Stimulated activated naive CD8-positive, alpha-beta T cell treated with anti-CD3 and anti-CD28 coated beads, Interleukin-15, Interleukin-2, amounts not matched to agents 100 U/mL and 50 U/mL, for 24 hours (primary cell): ENCODE measurements around the gene LRIG1.

ENCODE experiments used
- ATAC-seq: fragments of 150-1000 bp; cut with Tn5 transposase; one replicate; pipeline ENCODE4 v1.10.0; 2021
- DNase-seq: peaks from one replicate; pipeline ENCODE4 v3.0.0; 2021

The LRIG1 gene

DNA sequence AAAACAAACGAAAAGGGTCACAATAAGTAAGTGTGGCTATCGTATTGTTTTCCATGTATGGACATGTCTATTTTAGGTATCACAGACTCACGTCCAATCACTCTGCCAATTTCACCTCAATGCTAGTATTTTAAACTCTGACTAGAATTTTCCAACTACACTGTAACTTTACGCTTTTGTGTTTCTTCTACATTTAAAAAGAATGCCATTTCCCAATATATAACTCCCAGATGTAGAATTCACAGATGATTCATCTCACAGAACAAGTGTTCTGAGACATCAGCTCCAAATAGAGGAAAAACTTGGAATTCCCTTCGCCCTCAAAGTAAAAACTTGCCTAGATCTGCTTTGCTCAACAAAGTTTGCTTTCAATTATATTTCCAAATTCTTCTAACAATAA is 14.2 kb downstream of the LRIG1 start:
- no peak for ATAC-seq
- no peak for DNase-seq

DNA sequence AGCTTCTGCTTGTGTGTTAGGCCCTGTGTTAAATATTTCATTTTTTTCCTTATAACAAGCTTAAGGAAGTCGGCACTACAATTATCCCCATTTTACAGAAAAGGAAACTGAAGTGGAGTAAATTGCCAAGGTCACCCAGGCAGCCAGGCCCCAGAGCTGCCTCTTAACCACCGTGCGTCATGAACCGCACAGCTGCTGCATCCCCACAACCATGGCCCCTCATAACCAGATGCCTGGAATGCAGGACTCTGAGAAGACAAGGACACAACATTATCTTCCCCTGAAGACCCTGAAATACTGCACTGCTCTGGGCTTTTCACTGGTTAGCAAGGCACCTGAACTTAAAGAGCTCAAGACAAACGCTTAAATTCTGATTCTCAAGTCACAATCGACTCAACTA is 14.6 kb downstream of the LRIG1 start:
- DNase-seq (no peak), ATAC-seq (no peak)

DNA sequence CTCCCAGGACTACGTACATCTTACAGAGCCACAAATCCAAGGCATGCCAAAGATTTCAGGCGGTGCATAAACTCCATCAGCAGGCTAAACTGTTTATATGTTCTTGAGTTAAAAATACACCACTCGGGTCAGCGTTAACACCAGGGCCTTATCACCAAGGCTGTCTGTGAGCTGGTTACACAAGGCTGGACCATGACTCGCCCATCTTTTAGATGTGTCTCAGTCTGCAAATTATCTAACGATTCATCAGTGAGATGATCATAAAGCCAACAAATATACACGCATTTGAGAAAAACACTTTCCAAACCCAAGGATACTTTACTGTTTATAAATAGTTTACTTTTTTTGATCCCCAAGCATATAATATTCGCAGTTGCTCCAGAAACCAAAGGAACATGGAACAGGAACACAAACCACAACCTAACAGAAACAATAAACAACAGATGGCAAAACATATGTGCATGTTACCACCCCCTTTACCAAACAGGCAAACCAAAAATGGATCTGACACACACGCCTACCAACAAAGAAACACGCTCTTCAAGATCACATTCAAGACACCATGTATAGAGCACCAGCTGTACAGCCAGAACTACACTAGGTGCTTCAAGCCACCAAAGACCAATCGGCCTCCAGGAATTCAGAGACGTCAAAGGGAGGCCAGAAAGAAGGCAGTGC is 15.4 kb downstream of the LRIG1 start:
- DNase-seq (no peak), ATAC-seq (no peak)

DNA sequence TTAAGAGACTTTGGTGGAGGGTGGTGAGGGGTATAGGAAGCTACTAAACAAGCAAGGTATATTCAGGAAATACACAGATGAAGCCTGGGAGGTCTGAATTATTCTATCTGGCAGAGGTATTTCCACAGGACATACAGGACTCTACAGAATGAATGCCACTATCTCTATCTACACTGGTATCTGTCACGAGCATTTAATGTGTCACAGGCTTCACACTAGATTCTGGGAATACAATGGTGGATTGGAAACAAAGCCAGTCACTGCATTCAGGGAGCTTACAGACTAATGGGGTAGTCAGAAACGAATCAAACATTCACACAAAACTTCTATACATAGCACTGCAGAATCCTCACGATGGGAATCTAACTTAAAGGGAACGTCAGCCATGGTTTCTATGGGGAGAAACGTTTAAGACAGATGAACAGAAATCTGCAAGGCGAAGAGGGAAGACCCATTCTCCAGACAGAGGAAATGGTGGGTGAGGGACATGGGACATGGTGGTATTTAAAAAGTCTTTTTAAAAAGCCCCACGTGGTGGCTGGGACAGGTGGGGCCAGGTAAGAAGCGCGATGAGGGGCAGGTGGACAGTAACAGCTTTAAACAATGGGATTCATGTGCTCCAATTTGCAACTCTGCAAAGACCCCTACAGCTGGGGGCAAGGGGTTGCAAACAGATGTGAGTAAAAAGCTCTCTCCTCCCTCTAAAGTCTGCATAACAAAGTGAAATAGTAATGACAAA is 16.5 kb downstream of the LRIG1 start:
- ATAC-seq (no peak), DNase-seq (no peak)

DNA sequence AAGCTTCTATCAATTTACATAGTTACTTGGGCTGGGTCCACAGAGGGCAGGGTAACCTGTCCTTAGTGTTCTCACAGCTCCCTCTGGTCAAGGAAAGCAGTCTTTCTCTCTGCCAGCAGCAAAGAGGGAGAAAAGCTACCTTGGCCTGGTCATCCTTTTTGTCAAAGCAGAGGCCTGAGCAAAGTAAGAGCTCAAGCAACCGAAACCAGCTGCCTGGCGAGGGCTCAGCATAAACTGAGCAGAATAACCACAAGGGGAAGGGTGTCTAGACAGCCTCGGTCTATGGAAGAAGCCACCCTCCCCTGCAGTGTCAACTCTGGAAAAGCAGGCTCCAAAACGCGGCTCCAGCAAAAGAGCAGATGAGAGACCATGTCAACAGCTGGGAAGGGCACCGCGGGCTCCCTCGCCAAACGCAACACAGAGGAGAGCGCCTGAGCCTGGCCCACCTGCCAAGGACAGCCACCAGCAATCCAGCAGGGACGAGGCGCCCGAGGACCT is 17.4 kb downstream of the LRIG1 start:
- DNase-seq (no peak), ATAC-seq (no peak)

DNA sequence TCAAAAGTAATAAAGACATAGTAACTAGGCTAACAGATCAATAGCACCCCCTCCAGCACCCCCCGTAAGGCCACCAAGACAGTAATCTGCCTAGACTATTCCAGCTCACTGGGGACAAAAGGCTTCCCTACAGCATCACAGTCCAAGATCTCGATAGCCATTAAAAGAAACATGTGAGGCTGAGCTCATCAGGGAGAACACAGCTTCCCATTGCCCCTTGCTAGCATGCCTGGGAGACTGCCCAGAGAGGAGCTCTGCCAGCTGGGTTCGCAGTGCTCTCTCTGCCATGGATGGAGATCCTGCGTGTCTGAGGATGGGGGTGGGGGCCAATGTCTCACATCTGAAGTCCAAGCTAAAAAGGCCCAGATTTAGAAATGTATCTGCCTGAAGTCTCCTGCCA is 17.8 kb downstream of the LRIG1 start:
- ATAC-seq = no peak
- no peak for DNase-seq

DNA sequence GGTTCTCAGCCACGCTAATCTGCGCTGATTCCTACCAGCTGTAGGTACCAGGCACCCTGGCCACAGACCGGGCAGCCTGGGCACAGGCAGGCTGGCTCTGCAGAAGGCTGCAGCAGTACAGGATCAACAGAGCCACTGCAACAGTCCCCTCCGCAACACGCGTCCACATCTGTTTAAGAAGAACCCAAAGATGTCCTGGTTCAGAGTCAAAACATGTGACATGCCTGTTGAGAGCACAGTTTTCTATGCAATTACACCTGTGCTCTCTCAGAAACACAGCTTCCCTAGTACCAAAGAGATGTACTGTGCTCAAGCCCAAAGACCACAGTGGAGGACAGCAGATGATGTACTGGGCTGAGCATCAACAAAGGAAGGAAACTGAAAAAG is 18.8 kb downstream of the LRIG1 start:
- no peak for ATAC-seq
- no peak for DNase-seq

DNA sequence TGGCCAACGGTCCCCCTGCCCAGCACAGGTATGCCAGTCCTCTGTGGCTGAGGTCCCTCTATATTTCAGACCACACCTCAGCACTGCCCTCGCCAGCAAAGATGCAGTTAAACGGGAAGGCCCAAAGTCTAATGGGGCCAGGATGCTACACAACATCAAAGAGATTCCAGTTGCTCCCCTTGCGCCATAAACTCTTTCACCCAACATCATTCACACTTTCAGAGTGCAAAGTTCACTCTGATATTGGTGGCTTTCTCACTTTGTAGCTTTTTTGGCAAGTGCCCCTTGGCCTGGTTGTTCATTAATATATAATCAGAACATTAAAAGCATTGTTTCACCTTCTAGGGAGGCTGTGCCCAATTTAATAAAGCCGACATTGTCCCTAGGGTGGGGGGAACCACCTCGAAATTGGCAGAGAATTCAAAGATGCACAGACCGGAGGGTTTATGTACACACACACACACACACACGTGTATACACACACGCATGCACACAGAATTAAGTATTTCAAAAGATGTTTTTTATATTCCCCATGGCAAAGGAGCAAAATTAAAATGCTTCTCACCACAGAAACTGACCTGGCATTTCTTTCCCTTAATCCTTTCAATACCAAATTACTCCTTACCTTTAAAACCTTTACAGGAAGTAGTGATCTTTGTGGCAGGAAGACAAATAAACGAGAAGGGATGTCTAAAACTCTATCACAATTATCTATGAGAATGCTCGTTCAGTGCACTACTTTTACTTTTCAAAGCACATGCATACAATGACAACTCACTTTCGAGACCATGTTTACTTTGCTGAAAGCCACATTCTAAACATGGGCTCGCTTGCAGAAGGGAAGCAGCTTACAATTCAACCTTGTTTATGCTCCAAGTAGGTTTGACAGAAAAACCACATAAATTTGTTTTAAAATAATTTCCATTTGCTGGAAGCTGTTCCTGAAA is 19.5 kb downstream of the LRIG1 start:
- no peak for DNase-seq
- ATAC-seq = no peak

DNA sequence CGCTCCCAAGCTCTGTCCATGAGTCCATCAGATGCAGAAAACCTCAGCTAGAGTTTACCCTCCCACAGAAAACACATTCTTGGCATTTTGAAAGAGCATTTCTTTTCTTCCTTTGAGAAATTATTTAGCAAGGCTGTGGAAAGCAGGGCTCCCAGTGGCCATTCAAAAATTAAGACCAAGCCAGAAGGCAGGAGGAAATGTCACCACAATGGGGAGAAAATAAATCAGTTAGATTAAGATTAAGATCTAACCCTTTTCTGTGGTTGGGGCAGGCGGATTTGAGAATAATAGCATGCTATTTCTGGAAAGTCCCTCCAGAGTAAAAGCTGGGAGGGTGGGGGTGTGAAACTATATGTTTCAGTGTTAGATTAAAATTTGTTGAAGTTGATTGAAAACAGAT is 20.2 kb downstream of the LRIG1 start:
- peak; percentile 36 for DNase-seq
- peak; percentile 58 for ATAC-seq

DNA sequence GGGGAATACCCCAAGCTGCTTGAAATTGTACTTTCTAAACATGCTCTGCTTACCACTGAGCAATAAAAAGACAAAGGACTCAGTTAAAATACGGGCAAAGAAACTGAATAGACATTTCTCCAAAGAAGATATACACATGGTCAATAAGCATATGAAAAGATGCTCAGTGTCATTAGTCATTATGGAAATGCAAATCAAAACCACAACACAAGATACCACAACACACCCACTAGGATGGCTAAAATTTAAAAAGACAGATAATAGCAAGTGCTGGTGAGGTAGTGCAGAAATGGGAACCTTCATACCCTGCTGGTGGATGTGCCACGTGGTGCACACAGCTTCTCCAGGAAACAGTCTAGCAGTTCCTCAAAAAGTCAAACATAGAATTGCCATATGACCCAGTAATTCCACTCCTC is 21.3 kb downstream of the LRIG1 start:
- ATAC-seq (peak; percentile 29), DNase-seq (no peak)

DNA sequence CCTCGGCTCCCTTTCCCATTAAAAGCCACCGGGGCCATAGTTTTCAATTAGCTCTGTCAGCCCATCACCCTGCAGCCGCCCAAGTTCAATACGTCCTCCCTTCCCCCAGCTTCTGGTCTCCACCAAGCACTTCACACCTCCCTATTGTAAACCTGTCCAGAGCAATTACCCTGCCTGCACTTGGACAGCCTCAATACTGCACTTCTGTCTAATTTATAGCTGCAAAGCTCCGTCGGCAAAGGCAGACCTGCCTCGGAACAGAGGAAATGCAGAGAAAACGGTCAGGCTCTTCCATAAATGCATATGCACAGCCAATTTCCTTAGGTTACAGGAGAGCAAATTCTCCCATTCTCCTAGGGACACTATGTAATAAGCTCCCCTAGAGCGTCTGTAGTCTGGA is 21.9 kb downstream of the LRIG1 start:
- no peak for ATAC-seq
- DNase-seq = no peak

DNA sequence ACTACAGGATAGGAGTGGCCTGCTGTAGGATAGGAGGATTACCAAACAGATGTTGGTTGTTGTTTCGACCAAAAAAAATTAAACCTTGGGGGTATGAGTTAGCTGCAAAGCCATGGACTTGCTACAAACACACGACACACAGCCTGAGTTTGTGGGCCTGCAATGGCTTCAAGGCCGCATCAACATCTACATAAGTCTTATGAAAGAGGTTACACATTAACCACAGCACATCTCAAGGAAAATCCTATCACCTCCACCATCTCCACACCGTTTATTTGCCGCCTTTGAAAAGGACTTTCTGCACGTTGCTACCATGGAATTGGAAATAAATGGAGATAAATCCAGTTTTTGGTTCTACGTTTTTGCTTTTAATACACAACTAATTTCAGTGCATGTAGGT is 23.0 kb downstream of the LRIG1 start:
- no peak for ATAC-seq
- DNase-seq = no peak

DNA sequence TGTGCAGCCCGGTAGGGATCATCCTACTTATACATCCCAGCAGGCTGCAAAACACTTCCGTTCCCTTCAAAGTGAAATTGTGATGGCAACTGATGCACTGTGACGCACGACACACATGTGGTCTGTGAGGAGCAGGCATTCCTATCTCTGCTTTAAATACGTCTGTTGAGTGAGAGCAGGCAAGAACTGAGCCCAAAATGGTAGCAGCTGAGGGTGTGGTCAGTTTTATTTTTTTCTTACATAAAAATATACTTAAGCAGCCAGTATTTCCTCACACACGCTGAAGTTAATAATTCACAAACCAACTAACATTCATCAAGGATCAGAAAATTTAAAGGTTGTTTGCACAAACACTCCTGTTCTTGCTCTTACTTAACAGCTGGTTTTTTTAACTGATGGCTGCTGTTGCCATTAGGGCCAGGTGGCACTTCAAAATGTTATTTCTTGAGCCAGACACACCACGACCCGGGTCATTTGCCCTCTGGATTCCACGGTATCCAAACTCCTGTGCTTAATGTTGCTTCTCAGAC is 23.9 kb downstream of the LRIG1 start:
- ATAC-seq (no peak), DNase-seq (no peak)

DNA sequence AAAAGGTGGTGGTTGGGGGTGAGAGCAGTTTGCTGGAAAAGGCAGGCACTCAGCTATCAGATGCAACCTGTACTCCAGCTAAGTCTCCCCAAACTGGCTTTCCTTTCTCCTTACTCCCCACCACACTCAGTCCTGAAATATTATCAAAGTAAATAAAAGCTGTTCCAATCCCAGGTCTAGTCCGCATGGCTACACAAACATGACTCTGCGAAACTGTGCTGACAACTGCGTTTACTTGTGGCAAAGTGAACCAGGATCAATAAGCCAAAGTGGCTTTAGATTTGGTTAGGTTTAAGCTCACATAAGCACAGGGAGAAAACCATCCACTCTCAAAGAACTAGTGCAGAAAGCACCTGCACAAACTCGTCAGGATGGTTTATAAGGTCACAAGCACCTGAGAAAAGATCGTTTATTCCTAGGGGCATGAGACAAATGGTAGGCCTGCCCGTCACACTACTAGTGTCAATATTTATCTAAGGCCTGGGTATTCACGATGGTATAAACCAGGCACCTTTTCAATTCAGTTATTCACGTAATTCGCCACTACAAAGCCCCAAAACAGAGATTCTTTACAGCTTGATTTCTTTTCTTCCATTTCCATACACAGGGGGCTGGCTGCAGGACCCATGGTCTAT is 25.3 kb downstream of the LRIG1 start:
- no peak for ATAC-seq
- no peak for DNase-seq

DNA sequence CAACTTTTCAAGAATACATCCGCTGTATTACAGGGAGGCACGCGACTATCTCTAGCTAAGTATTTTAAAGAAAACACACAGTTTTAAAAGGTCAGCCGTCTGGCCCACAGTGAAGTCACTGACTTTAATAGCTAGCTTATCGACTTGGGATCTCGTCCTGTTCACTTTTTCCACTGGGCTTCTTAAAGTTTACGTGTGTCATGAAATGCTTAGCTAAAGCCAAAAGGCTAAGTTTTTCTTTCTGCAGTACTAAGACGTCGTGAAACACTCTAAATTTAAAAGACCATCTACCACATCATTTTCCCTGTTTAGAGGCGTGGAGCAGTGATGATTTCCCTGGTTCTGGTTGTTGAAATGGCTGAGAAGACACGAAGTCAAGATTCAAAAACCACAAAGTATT is 27.1 kb downstream of the LRIG1 start:
- peak; percentile 43 for DNase-seq
- ATAC-seq = peak; percentile 16

DNA sequence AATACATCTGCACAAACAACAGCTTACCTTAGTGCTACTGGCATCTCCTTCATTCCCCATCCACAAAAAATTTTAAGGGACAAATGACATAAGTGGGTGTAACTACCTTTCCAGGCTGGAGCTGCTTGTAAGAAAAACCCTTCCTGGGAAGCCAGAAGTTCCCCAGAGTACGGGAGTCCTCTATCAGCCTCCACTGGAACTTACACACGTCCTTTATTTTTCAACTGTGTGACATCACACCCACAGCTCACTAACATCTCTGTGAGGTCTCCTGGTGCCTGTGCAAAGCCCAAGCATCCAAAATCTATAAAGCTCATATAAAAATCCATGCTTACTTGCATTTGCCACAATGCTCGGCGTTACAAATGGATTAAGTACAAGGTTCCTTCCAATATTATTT is 27.6 kb downstream of the LRIG1 start:
- ATAC-seq (no peak), DNase-seq (no peak)

DNA sequence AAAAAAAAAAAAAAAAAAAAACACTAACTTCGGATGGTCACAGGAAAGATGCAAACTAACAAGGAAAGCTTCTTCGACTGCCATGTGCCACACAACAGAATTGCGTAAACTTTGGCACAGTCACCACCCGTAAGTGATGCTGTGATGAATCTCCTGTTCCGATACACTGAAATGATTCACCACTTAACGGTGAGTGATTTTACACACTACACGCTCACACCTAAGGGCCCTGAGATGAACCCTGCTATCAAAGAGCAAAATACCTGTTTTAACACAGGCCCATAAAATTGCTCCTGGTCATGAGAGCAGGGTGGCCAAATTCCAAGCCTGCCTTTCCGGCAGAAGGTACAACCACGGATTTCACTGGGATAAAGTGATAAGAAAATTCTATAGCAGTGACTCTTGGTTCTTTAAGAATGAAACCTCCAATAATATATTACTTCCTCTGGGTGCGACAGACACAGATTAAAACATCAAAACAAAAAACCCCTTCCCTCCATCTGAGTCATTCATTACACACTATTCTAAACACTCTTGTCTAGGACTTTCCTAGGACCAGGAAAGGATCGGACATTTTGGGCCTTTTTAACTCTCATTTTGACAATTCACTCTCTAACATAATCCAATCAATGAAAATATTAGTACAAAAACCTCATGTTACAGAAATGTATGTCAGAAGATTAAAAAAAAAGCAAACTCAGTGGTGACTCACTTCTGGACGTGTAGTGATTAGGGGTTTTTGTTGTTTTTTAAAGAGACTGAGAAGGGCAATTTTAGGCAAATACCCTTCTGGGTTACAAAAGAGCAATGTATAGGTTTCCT is 28.3 kb downstream of the LRIG1 start:
- ATAC-seq = peak; percentile 81
- peak; percentile 27 for DNase-seq

DNA sequence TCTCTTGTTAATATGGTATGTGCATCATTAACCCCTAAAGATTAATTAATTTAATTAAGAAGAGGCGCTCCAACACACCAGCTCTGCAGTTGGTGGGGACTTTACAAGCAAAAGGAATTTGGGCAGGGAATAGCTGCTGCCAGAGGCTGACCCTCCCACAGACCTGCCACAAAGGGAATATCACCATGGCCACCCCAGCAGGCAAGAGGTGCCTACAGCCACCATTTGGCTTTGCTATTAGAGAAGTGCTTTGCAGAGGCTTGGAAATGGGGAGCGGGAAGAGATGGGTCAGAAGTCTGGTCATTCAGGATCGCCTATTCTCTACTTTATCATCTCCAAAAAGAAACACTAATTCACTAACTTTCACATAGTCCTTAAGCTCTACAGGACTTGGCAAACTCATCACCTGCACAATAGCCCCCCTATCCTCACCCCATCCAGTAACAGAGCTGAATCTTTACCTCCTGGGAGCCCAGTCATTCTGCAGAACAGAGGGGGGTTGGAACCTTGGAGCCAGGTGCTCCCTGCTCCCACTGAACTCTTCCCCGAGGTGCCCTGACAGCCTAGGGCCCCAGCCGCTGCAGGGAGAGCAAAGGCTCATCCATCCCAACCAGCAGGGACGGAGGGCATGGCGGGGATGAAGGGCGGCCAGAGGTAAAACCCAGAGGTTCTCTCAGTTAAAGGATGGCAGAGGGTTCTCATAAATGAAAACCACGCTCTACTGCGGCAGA is 29.7 kb downstream of the LRIG1 start:
- ATAC-seq (no peak), DNase-seq (no peak)

DNA sequence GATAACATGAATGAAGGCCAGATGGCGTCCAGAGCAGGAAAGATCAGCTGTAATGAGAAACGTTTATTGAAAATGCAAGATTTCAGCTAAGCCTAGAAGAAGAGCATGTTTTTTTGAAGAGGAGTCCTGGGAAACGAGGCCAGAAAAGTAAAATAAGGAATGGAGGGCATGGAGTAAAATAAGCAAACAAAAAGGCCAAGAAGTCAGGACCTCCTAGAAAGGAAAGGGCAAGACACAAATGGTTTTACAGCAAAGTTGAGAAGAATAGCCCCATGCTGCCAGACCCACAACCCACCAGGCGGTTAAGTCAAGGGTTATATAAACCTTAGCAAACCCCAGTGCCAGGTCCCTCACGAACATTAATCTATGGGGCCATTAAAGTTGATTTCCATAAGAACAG is 30.5 kb downstream of the LRIG1 start:
- DNase-seq = no peak
- ATAC-seq = no peak

DNA sequence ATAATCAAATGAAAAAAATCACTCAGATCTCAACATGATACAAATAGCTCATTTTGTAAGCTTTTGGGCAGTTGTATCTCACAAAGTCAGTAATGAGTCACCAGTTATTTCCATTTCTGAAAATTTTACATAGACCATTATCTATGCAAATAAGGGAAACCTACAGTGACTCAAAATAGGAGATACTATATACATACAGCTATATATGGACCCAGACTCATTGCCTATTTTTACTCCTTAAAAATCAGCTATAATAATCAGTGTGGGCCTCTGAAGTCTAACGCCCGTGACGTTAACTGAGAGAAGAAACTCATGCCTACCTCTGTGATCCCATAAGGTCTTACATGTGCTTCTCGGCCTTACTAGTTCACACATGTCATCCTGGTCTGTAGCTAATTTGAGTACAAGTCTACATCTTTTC is 31.6 kb downstream of the LRIG1 start:
- peak; percentile 69 for ATAC-seq
- DNase-seq = no peak
